Neuronal stem cell (in vitro differentiated cells): ENCODE results near the gene MTUS2.

Source experiments
- DNase-seq: peaks from one replicate; pipeline ENCODE4 v3.0.0-alpha.2; 2013; ENCODE audit warnings: low spot score
- H2AFZ ChIP-seq: one replicate; pipeline ENCODE4 v1.6.1; 2013; ENCODE audit warnings: mild to moderate bottlenecking, low read length, inconsistent platforms
- H2AK5ac ChIP-seq: 2 replicates; pipeline ENCODE4 v1.6.1; 2013; ENCODE audit warnings: low read depth, mild to moderate bottlenecking, inconsistent platforms, low read length, moderate library complexity, mixed read lengths
- H2BK120ac ChIP-seq: 2 replicates; pipeline ENCODE4 v1.6.1; 2013; ENCODE audit warnings: low read depth, mild to moderate bottlenecking, inconsistent platforms, low read length, moderate library complexity, mixed read lengths
- H2BK12ac ChIP-seq: one replicate; pipeline ENCODE4 v1.6.1; 2013; ENCODE audit warnings: low read length, inconsistent platforms
- H2BK15ac ChIP-seq: 2 replicates; pipeline ENCODE4 v1.6.1; 2013; ENCODE audit warnings: mild to moderate bottlenecking, low read length, inconsistent platforms, mixed read lengths
- H2BK5ac ChIP-seq: one replicate; pipeline ENCODE4 v1.6.1; 2013; ENCODE audit warnings: inconsistent platforms, mild to moderate bottlenecking, low read length, moderate library complexity
- H3K14ac ChIP-seq: one replicate; pipeline ENCODE4 v1.6.1; 2013; ENCODE audit warnings: low read length, inconsistent platforms
- H3K18ac ChIP-seq: 2 replicates; pipeline ENCODE4 v1.6.1; 2013; ENCODE audit warnings: low read length, inconsistent platforms
- H3K23ac ChIP-seq: 2 replicates; pipeline ENCODE4 v1.6.1; 2013; ENCODE audit warnings: low read depth, mild to moderate bottlenecking, mixed read lengths, low read length, inconsistent platforms; ENCODE audit not compliant: poor library complexity
- H3K27ac ChIP-seq: replicated peaks from 3 replicates; pipeline ENCODE4 v1.5.1; 2013; ENCODE audit warnings: low read length, inconsistent platforms
- H3K27me3 ChIP-seq, 3 experiments: 2 replicates each; pipeline ENCODE4 v1.6.1; 2013; ENCODE audit warnings: low read length in 3 of 3, mild to moderate bottlenecking in 2 of 3, inconsistent platforms in 1 of 3, low read depth in 1 of 3, mixed read lengths in 1 of 3, moderate library complexity in 1 of 3; ENCODE audit not compliant: control insufficient read depth in 3 of 3, insufficient read depth in 3 of 3
- H3K36me3 ChIP-seq, 2 donors: replicated peaks in 1 of 2; 2 replicates each; pipeline ENCODE4 v1.6.1; 2013; ENCODE audit warnings: low read length in 2 of 2; ENCODE audit not compliant: control insufficient read depth in 2 of 2, insufficient read depth in 2 of 2
- H3K4ac ChIP-seq: 2 replicates; pipeline ENCODE4 v1.6.1; 2013; ENCODE audit warnings: inconsistent platforms, mild to moderate bottlenecking, low read length, moderate library complexity
- H3K4me1 ChIP-seq, 2 donors: 1 replicate in 1 of 2; 2 replicates in 1 of 2; pipeline ENCODE4 v1.6.1; 2013; ENCODE audit warnings: low read length in 2 of 2, low read depth in 1 of 2; ENCODE audit not compliant: control insufficient read depth in 2 of 2, insufficient read depth in 1 of 2
- H3K4me2 ChIP-seq: one replicate; pipeline ENCODE4 v1.6.1; 2013; ENCODE audit warnings: mild to moderate bottlenecking, low read length, inconsistent platforms; ENCODE audit not compliant: insufficient read depth, poor library complexity, severe bottlenecking
- H3K4me3 ChIP-seq, 2 donors: 2 replicates each; pipeline ENCODE4 v1.5.1; 2013; ENCODE audit warnings: low read length in 2 of 2, mild to moderate bottlenecking in 2 of 2, inconsistent platforms in 1 of 2, moderate library complexity in 1 of 2
- H3K79me1 ChIP-seq: one replicate; pipeline ENCODE4 v1.6.1; 2013; ENCODE audit warnings: low read depth, mild to moderate bottlenecking, inconsistent platforms, low read length, moderate library complexity
- H3K9ac ChIP-seq: one replicate; pipeline ENCODE4 v1.6.1; 2013; ENCODE audit warnings: mild to moderate bottlenecking, low read depth, low read length, inconsistent platforms; ENCODE audit not compliant: poor library complexity
- H3K9me3 ChIP-seq, 2 donors: replicated peaks in 1 of 2; 2 replicates each; pipeline versions ENCODE3 to v1.6.1; 2013; ENCODE audit warnings: low read length in 2 of 2, mild to moderate bottlenecking in 2 of 2, inconsistent platforms in 1 of 2, low read depth in 1 of 2, mixed read lengths in 1 of 2, moderate library complexity in 1 of 2; ENCODE audit not compliant: control insufficient read depth in 2 of 2, insufficient read depth in 1 of 2
- H4K8ac ChIP-seq: one replicate; pipeline ENCODE4 v1.6.1; 2013; ENCODE audit warnings: low read depth, mild to moderate bottlenecking, inconsistent platforms, low read length, moderate library complexity
- H4K91ac ChIP-seq: one replicate; pipeline ENCODE4 v1.6.1; 2013; ENCODE audit warnings: low read length, low read depth, mild to moderate bottlenecking, inconsistent platforms; ENCODE audit not compliant: poor library complexity
- WGBS, 2 donors: extraction: QIAGEN DNeasy Blood & Tissue Kit; methylation state at CpG; one replicate each; pipeline ENCODE4 v1.1.7; 2013; ENCODE audit warnings: missing lambda C conversion rate in 2 of 2, mixed read lengths in 1 of 2; ENCODE audit not compliant: insufficient read length in 2 of 2, insufficient replicate concordance in 1 of 2; ENCODE audit errors: extremely low coverage in 2 of 2; 5-methylcytosine and 5-hydroxymethylcytosine counted together

Gene MTUS2

GRCh38 chr13:29458419-29458818, 638.3 kb downstream of the MTUS2 start:
- Histone ChIP-seq H3K27ac (no peak overlapping the region), H3K36me3 (no peaks in the 10 kb centered on the region), H3K27me3 (peaks cover 0 to 3% (median 0%) of the 10 kb centered on the region in 3 experiments), H3K9me3 (no peaks in the 10 kb centered on the region), H3K14ac (no peak overlapping the region), H2BK120ac (no peak overlapping the region), H3K4ac (no peak overlapping the region), H3K18ac (no peak overlapping the region), H2AFZ (no peak overlapping the region), H3K79me1 (no peaks in the 10 kb centered on the region), H4K8ac (no peak overlapping the region), H4K91ac (no peak overlapping the region), H3K23ac (no peak overlapping the region), H3K4me2 (no peak overlapping the region), H3K4me3 (no peak overlapping the region), H3K9ac (no peak overlapping the region), H2BK12ac (no peak overlapping the region), H2AK5ac (no peak overlapping the region), H2BK5ac (no peak overlapping the region), H3K4me1 (no peaks in the 10 kb centered on the region), H2BK15ac (no peak overlapping the region)
- DNase-seq, result no peak
- no CpG with 5 or more reads among the region's 1 CpG for WGBS, 2 donors

GRCh38 chr13:29459813-29460355, 639.7 kb downstream of the MTUS2 start:
- H3K23ac ChIP-seq, result no peak overlapping the region
- no peak overlapping the region for H2AFZ ChIP-seq
- H4K91ac ChIP-seq, result no peak overlapping the region
- H2AK5ac ChIP-seq, result no peak overlapping the region
- H3K4me2 ChIP-seq, result no peak overlapping the region
- H3K9ac ChIP-seq, result no peak overlapping the region
- H2BK15ac ChIP-seq, result no peak overlapping the region
- no peaks in the 10 kb centered on the region for H3K79me1 ChIP-seq
- no peaks in the 10 kb centered on the region for H3K36me3 ChIP-seq
- no peak overlapping the region for H3K18ac ChIP-seq
- no peak overlapping the region for H4K8ac ChIP-seq
- no CpG with 5 or more reads among the region's 2 CpGs for WGBS, 2 donors
- H3K27me3 ChIP-seq, result peaks cover 0 to 7% (median 0%) of the 10 kb centered on the region in 3 experiments
- H2BK120ac ChIP-seq, result no peak overlapping the region
- H2BK5ac ChIP-seq, result no peak overlapping the region
- no peaks in the 10 kb centered on the region for H3K4me1 ChIP-seq
- no peak for DNase-seq
- no peak overlapping the region for H2BK12ac ChIP-seq
- H3K27ac ChIP-seq, result no peak overlapping the region
- H3K4me3 ChIP-seq, result no peak overlapping the region
- H3K9me3 ChIP-seq, result no peaks in the 10 kb centered on the region
- H3K4ac ChIP-seq, result no peak overlapping the region
- H3K14ac ChIP-seq, result no peak overlapping the region

- peaks cover 0 to 7% (median 0%) of the 10 kb centered on the region in 3 experiments for H3K27me3 ChIP-seq
- no peak overlapping the region for H3K23ac ChIP-seq
- H2BK5ac ChIP-seq, result no peak overlapping the region
- H2BK12ac ChIP-seq, result no peak overlapping the region
- H3K4me3 ChIP-seq, result no peak overlapping the region
- no peak overlapping the region for H2BK120ac ChIP-seq
- H2AFZ ChIP-seq, result no peak overlapping the region
- H3K18ac ChIP-seq, result no peak overlapping the region
- no peaks in the 10 kb centered on the region for H3K4me1 ChIP-seq
- no peak overlapping the region for H4K8ac ChIP-seq
- no peak overlapping the region for H3K14ac ChIP-seq
- no peaks in the 10 kb centered on the region for H3K9me3 ChIP-seq
- no peak overlapping the region for H2BK15ac ChIP-seq
- H3K36me3 ChIP-seq, result no peaks in the 10 kb centered on the region
- no CpG with 5 or more reads among the region's 4 CpGs for WGBS, 2 donors
- H3K79me1 ChIP-seq, result no peaks in the 10 kb centered on the region
- no peak overlapping the region for H2AK5ac ChIP-seq
- no peak overlapping the region for H3K9ac ChIP-seq
- no peak overlapping the region for H3K4me2 ChIP-seq
- H4K91ac ChIP-seq, result no peak overlapping the region
- DNase-seq, result no peak
- H3K27ac ChIP-seq, result no peak overlapping the region
- H3K4ac ChIP-seq, result no peak overlapping the region
These were observed 644.1 kb downstream of the MTUS2 start for GRCh38 chr13:29464105-29464679.

- no CpG with 5 or more reads among the region's 6 CpGs for WGBS, 2 donors
- Histone ChIP-seq H3K27me3 (peaks cover 0 to 3% (median 0%) of the 10 kb centered on the region in 3 experiments), H3K14ac (no peak overlapping the region), H4K8ac (no peak overlapping the region), H3K4me3 (no peak overlapping the region), H3K9me3 (no peaks in the 10 kb centered on the region), H3K36me3 (no peaks in the 10 kb centered on the region), H2BK120ac (no peak overlapping the region), H3K79me1 (no peaks in the 10 kb centered on the region), H2BK15ac (no peak overlapping the region), H3K4me1 (no peaks in the 10 kb centered on the region), H3K4ac (no peak overlapping the region), H2AK5ac (no peak overlapping the region), H2AFZ (no peak overlapping the region), H3K18ac (no peak overlapping the region), H3K23ac (no peak overlapping the region), H2BK12ac (no peak overlapping the region), H3K4me2 (no peak overlapping the region), H4K91ac (no peak overlapping the region), H2BK5ac (no peak overlapping the region), H3K27ac (no peak overlapping the region), H3K9ac (no peak overlapping the region)
- no peak for DNase-seq
These were observed 645.7 kb downstream of the MTUS2 start for GRCh38 chr13:29465741-29466293.
